Measurements from ENCODE around the gene OR2W1.
A peak's percentile ranks its signal among the peaks of the same experiment; 100 is the strongest.

Gene OR2W1, protein sequence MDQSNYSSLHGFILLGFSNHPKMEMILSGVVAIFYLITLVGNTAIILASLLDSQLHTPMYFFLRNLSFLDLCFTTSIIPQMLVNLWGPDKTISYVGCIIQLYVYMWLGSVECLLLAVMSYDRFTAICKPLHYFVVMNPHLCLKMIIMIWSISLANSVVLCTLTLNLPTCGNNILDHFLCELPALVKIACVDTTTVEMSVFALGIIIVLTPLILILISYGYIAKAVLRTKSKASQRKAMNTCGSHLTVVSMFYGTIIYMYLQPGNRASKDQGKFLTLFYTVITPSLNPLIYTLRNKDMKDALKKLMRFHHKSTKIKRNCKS

DNA sequence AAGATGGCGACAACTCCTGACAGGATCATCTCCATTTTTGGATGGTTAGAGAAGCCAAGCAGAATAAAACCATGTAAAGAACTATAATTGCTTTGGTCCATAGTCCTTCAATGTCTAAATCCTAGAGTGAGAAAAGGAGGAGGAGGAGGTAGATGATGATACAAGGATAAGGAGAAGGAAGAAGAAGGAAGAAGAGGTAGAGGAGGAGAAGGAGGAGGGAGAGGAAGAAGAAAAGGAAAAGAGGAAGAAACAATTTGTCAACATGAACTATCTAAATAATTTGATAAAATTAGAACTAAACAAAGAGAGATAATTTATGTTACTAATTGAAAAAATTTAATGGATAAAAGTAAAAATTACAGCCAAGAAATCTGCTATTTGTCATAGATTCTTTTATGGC is at the start of gene OR2W1:
OR2W1 (minus strand) TSS at position 101 of the 400 bp plus-strand sequence; CDS start at position 101, 0 bp downstream.
- no peak for DNase-seq (ENCODE audit: low read depth)

DNA sequence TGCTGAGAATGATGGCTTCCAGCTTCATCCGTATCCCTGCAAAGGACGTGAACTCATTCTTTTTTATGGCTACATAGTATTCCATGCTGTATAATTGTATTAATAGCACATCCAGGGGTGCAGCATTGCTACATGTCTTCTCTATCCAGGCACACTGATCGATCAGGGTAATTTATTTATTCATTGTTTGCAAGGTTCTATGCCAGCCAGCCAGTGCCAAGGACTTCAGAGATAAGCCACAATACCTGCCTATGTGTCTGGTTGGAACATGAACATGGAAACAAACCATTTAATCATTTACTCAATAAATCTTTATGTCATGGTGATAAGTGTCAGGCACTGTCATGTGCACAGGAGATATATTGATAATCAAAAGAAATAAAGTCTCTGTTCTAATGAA is 48.0 kb upstream of the OR2W1 start:
- DNase-seq (ENCODE audit: low read depth) = no peak

DNA sequence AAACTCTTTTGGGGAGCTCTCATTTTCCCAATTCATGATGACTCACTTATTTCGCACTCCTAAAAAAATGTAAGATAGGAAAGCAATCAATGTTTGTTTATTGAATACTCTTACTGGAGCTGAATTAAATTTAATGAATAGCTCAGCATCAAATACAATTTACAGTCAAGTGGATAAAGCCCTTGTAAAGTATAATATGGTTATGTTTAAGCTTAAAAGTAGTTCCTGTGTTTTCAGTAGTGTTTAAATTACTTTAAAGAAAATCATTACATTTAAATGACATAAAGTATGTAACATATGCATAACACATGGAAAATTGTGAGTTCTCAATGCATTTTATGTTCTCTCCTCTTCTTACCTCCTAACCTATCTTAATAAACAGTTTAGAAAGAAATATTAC is 42.2 kb upstream of the OR2W1 start, which contains the start of gene OR2B3:
OR2B3 (minus strand) TSS at position 101 of the 400 bp plus-strand sequence; CDS start at position 36, 65 bp downstream.
- no peak for DNase-seq (ENCODE audit: low read depth)

DNA sequence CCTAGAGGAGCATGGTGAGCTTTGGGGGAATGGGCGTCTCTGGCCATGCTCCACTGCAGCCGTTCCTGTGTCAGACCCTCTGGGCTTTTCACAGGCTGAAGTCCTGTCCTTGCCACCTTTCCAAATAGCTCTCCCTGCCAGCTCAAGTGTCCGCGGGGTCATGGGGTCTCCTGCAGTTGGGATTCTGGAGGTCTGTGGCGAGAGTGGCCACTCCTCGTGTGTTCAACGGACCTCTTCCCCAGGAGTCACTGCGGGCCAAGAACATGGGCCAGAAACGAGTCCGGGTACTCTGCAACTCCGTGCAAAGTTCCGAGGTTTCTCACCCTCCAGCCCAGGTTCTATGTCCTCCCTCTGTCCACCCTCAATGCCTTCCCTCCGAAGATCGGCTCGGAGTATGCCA is 37.5 kb upstream of the OR2W1 start:
- no peak for DNase-seq (ENCODE audit: low read depth)

DNA sequence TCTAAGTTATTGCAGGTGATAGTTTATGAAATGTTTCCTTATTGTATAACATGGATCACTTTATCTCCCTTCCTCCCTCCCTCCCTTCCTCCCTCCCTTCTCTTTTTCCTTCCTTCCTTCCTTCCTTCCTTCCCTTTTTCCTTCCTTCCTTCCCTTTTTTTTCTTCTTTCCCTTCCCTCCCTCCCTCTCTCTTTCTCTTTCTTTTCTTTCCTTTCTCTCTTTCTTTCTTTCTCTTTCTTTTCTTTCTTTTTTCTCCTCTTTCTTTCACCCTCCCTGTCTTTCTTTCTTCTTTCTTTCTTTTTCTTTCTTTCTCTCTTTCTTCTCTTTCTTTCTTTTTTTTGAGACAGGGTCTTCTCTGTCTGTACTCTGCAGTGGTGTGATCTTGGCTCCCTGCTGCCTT is 36.3 kb upstream of the OR2W1 start:
- no peak for DNase-seq (ENCODE audit: low read depth)

DNA sequence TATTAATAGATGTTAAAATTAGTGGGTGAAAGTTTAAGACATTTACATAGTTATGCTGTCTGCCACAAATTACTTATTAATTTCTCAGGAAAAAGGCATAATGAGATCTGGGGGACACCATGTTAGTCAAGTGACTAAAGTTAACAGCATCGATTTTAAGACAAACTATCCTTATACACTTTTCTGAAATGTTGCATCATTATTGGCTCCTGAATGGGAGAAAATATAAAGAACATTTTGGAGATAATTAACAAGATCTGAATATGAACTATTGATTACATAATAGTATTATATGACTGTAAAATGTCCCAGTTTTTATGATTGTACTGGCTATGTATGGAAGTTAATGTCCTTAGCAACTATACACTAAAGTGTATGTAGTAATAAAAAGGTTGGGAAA is 34.2 kb upstream of the OR2W1 start:
- DNase-seq (ENCODE audit: low read depth) = no peak

DNA sequence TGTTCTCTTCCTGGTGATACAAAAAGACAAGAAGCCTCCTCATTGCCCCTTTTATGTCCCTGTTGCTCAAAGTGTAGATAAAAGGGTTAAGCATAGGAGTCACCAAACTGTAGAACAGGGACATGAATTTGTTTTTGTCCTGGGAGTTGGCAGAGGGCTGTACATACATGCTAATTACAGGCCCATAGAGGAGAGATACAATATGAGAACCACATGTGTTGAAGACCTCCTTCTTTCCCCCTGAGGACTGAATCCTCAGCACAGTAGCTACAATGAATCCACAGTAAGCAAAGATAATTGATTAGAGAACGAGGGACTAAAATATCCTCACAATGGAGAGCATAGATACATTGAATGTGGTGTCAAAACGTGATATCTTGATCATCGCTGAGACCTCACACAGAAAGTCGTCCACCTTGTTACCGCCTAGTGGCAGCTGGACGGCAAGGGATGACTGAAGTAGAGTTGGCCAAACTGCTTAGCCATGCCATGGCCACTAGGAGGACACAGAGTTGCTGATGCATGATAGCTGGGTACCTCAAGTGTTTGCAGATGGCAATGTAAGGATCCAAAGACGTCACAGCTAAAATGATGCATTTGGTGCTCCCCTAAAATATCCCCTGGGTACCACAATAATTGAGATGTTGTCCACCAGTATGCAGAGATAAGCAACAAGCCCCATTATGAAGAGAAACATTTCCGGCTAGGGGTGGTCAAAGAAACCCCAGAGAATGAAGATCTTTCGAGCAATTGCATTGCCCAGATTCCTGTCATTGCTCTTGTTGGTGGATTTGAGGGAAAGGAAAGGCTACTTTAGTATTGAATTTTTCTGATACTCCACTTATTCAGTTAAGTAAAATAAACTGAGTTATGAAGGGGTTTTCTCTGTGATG is 27.1 kb upstream of the OR2W1 start:
- DNase-seq (ENCODE audit: low read depth) = no peak

DNA sequence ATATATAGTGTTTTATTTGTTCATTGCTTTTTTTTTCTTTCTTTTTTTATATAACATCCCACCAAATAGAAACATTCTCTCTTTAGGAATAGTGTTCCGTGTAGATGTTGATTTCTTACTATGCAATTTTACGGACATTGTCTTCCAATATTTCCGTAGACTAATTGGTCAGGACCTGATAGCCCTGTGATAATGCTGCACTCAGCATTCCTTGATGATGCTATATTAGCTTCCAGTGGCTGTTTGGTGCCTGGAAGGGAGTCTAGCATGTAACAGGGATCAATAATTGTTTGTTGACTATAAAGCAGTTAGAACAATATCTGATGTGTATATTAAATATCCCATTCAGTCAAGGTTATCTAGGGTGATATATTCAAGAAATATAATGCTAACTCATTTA is 6.7 kb upstream of the OR2W1 start:
- DNase-seq (ENCODE audit: low read depth) = no peak

DNA sequence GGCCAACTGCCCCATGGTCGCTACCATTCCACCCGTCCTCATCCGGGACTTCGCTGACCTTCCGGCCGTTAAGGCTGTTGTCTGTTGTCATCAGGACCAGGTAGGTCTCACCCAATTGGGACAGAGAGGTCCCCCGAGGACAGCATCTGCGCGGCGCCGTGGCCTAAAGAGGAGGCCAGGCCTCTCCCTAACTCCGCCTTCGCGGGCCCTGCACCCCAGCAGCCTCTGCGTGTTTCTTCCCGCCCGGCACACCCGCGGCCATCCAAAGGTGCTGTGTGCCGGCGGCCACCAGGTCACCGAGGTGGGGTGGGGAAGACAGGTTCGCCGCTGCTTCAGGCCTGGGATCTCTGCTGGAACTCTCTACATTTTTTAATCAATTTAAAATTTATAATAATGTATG is 9.0 kb downstream of the OR2W1 start:
- DNase-seq (ENCODE audit: low read depth) = no peak

DNA sequence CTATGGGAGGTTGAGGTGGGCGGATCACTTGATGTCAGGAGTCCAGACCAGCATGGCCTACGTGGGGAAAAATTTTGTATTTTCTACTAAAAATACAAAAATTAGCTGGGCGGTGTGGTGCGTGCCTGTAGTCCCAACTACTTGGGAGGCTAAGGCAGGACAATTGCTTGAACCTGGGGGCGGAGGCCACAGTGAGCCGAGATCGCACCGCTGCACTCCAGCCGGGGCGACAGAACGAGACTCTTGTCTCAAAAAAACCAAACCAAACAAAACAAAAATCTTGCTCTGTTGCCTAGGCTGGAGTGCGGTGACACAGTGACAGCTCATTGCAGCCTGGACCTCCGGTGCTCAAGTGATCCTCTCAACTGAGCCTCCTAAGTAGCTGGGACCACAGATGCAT is 16.2 kb downstream of the OR2W1 start:
- no peak for DNase-seq (ENCODE audit: low read depth)

DNA sequence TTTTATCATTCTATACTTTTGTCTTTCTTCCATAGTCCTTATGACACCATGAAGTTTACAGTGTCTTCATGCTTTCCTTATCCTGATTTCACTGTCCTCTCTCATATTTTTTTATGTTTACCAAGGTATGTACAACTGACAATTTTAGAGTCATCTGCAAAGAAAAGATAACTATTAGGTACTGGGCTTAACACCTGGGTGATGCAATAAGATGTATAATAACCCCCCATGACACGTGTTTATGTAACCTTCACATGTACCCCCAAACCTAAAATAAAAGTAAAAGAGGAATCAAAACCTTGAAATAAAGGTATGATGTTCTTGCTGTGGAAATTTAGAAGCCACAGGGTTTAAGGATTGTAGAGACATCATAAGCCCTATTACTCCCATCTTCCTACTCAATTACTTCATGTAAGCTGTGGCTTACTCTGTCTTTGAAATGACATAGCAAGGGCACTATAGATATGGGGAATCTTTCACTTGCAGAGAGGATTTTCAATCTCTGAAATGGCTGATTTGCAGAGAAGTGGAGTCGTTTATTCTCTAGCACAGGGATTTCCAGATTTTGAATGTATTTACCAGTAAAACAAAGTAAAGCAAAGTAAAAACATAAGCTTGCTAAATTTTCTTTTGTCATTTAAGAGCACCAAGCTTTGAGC is 18.9 kb downstream of the OR2W1 start:
- DNase-seq (ENCODE audit: low read depth) = no peak

DNA sequence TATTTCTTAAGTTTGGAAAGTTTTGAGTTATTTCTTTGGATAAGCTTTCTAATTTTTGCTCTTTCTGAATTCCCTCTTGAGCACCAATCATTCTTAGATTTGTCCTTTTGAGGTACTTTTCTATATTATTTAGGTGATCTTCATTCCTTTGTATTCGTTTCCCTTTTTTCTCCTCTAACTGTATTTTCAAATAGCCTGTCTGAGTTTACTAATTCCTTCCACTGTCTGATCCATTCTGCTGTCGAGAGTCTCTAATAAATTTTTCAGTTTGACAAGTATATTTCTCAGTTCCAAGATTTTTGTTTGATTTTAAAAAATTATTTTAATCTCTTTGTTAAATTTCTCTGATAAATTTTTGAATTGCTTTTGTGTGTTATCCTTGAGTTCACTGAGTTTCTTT is 23.5 kb downstream of the OR2W1 start:
- DNase-seq (ENCODE audit: low read depth) = no peak

DNA sequence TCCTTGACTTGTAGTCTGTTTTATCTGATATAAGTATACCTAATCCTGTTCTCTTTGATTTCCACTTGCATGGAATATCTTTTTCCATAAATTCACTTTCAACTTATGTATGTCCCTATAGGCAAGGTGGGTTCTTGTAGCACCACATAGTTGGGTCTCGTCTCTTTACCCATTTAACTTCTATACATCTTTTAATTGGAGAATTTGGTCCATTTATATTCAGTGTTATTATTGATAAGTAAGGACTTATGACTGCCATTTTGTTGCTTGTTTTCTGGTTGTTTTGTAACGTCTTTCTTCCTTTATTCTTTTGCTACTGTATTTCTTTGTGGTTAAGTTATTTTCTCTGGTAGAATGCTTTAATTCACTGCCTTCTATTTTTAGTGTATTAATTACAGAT is 25.3 kb downstream of the OR2W1 start:
- DNase-seq (ENCODE audit: low read depth) = no peak

DNA sequence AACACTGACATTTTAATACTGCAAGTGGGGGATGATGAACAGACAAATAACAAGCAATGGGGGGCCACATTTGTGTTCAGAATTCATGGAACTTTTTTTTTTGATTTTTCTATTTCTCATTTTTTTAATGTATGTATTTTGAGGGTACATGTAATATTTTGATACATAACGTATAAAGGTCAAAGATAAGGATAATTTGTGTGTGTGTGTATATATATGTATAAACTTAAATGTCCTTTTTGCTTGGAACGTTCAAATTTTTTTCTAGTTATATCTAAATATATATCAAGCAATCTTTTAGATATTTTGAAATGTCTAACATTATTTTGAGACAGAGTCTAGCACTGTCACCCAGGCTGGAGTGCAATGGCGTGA is 27.6 kb downstream of the OR2W1 start:
- DNase-seq (ENCODE audit: low read depth) = no peak

DNA sequence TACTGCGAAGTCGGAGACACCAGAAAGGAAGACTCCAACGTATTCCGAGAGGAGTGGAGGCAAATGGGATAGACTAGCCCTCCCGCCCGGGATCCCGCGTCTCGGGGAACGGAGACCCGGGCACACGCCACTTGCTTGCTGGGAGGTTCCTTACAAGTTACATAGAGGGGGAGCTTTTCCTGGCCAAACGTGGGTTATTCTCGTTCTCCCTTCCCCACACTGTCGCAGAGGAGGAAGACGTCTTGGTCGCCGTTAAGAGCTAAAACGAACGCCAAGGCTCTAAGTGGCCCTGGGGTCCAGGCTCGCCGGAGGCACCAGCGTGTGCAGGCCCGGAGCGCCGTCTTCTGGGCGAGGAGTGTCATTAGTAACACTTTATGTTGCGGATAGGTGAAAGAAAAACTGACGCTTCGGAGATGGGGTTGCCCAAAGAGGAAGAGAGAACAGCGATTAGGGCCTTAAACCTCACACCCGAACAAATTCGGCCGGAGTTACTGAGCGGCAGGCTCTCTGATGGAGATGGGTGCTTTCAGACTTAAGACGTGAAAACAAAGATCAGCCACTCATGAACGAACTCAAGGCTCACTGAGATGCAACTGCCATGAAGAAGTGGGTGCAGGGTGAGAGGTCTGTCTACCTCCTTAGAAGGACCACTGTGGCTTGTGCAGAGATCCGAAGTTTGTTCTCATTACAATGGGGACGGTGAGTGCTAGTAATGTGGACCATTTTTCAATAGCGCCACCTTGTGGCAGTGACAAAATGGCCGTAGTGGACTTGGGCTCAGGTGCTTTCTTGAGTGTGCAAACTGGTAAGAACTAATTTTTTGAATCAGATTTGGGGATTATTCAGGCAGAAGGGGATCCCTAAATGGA is 28.2 kb downstream of the OR2W1 start:
- peak; percentile 49 for DNase-seq (ENCODE audit: low read depth)

DNA sequence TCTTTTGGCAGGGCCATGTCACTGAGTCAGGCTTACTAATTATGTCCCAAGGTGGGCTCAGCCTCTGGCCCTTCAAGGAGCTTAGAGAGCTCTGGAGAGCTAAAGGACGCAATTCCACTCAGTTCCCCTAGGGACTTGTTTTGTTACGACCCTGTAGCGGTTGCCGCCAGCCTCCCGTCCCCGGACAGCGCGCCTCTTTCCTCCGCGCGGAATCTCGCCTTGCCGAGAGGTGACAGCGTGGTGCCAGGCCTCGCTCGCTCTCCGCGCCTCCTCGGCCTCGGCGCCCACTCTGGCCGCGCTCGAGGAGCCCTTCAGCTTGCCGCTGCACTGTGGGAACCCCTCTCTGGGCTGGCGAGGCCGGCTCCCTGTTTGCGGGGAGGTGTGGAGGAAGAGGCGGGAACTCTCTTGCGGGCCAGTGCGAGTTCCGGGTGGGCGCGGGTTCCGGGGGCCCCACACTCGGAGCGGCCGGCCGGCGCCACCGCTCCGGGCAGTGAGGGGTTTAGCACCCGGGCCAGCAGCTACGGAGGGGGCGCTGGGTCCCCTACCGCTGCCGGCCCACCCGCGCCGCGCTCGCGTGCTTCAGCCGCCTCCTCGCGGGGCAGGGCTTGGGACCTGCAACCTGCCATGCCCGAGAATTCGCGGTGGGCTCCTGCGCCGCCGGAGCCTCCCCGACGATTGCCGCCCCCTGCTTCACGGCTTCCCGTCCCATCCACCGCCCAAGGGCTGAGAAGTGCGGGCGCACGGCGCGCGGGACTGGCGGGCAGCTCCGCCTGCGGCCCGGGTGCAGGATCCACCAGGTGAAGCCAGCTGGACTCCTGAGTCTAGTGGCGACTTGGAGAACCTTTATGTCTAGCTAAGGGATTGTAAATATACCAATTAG is 30.0 kb downstream of the OR2W1 start:
- no peak for DNase-seq (ENCODE audit: low read depth)

DNA sequence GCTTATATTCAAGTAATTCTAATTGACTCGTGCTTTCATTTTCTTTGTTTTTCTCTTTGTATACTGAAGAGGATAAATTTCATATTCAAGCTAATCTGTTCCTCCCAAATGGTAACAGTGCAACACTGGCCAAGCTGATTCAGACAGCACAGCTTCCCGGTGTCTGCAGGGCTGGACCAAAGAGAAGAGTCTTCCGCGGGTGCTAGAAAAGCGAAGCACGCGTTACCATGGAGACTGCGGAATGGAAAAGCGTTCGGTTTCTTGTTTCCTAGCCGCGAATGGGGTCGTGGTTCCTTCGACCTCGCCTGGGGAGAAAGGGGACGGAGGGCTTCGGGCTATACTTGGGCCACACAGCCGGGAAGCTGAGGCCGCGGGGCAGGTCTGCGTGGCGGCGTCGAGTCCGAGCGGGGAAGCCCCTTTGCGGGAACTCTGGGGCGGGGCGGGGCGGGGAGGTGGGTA is 33.7 kb downstream of the OR2W1 start:
- no peak for DNase-seq (ENCODE audit: low read depth)

DNA sequence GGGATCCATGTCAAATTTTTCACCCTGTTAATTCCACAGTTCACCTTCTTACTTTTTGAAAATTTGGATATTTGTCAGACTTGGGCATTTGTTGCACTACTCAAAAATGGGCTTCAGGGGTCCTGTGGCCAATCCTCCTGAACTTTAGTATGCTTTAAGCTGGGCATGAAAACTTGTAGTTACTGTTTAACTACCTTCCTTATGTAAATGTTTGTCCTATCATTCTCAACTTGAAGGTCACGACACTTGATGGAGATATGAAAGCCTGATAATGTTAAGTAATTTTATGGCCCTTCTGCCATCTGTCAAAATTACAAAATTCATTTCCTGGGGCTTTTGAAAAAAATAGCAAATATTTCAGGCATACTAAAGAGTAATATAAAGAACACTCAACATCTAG is 35.6 kb downstream of the OR2W1 start:
- DNase-seq (ENCODE audit: low read depth) = no peak

DNA sequence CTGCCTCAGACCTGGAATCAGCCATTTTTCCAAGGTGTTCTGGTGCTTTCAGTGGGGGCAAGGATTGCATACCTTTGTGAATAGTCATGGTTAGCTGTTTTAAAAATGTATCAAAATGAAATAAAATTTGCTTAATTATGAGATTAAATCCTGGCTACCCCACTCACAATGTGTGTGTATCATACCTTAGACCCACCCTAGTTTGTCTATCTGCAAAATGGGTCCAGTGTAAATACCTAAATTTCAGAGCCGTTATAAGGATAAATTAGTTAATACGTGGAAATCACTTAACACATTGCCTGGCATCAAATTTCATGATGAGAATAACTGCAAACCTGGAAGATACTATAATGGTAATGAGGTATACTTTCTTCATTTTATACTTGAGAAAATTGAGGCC is 36.9 kb downstream of the OR2W1 start:
- no peak for DNase-seq (ENCODE audit: low read depth)

DNA sequence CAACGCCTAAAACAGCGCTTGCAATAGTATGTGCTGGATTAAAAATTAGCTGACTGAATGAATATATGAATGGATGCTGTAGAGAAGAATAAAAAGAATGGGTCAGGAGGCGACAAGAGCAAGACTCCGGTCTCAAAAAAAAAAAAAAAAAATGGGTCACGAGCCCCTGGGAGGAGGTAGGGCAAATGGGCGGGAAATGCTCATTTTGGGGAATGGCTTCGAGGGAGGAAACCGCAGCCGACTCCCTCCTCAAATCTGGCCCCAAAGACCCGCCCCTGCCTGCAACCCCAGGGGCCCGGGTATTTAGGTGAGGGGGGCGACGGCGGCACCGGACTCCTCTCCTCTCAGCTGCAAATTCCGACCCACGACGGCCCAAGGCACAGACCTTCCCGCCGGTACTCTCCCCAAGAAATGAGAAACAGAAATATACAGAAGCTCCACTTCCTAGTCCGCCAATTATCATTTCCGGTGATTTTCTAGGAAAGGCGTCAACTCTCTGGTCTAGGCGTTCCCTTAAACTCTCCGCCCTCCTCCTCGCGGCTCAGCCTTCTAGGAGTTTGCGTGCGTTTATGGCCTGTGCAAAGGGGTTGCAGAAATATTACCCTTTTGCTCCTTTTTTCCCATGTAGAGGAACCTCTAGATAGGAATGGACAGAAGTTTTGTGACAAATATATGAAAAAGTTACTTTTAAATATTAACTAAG is 39.6 kb downstream of the OR2W1 start, which contains the start of gene ZNF311:
ZNF311 (minus strand) TSS at position 133 of the 703 bp plus-strand sequence. CDS start 1,361 bp downstream, outside the sequence.
- no peak for DNase-seq (ENCODE audit: low read depth)

All from T-helper 22 cell (primary cell).